ENCODE results near the gene CSF1.

The CSF1 gene

DNA sequence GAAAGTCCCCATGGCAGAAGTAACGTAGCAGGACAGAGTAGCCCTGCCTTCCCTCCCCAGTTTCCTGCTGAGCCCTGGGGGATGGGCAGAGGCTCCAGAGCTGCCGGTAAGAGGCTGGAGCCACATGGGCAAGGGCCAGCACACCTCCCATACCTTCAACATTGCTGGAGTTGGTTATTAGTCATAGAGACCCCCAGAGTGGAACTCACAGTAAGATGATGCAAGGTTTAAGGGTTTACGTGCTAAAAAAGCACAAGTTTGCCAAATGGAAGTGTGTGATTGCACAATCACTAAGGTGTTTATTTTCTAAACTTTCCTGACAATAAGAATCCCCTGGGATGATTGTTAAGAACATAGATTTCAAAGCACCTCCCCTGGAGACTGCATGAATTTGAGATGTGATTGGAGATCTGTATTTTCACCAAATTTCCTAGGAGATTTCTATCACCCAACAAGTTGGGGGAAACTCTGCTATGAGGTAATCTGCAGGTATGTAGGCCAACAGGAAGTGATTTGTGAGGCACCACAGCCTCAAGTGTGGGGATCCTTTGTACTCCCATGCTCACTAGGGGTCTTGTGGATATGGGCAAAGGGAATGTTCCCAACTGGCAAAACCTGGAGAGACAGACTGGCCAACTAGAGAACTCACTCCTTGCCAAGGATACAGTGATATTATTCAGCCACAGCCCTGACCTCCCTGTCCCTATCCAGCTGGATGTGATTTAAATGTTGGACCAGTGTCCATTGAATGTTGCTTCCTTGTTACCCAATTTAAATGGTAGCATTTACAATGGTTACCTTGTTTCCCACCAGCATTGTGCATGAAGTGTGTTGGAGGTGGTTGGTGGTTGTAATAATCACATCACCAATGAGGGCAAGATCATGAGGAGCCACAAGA is 37.1 kb upstream of the CSF1 start:
- peak; percentile 21 for DNase-seq (ENCODE audit: low spot score)
- TF ChIP-seq, protein P1, sequence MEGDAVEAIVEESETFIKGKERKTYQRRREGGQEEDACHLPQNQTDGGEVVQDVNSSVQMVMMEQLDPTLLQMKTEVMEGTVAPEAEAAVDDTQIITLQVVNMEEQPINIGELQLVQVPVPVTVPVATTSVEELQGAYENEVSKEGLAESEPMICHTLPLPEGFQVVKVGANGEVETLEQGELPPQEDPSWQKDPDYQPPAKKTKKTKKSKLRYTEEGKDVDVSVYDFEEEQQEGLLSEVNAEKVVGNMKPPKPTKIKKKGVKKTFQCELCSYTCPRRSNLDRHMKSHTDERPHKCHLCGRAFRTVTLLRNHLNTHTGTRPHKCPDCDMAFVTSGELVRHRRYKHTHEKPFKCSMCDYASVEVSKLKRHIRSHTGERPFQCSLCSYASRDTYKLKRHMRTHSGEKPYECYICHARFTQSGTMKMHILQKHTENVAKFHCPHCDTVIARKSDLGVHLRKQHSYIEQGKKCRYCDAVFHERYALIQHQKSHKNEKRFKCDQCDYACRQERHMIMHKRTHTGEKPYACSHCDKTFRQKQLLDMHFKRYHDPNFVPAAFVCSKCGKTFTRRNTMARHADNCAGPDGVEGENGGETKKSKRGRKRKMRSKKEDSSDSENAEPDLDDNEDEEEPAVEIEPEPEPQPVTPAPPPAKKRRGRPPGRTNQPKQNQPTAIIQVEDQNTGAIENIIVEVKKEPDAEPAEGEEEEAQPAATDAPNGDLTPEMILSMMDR (IDR thresholded peaks at IDR 0.05), result no peak
- H3K4me3 ChIP-seq, result no peak overlapping the region
- H3K27ac ChIP-seq, result peak overlapping the region; percentile 4 to 35

DNA sequence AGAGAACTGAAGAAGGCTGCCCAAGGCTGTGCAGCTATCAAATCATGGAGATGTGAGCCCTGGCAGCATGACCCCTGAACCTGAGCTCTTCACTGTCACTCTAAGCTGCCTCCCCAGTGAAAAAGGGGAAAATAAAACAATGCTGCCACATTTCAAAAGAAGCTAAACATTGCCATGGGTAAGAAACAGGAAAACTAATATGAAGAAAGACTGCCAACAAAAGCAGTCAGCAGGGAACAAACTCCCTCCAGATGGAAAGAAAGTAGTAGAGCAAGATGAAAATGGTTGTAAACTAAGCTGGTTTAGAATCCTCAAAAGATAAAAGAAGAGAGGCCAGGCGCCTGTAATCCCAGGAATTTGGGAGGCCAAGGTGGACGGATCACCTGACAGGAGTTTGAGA is 36.2 kb upstream of the CSF1 start:
- TF ChIP-seq, protein P1 (IDR thresholded peaks at IDR 0.05), result no peak
- peak; percentile 40 for DNase-seq (ENCODE audit: low spot score)
- Histone ChIP-seq H3K27ac (peak overlapping the region; percentile 4 to 35), H3K4me3 (no peak overlapping the region)

DNA sequence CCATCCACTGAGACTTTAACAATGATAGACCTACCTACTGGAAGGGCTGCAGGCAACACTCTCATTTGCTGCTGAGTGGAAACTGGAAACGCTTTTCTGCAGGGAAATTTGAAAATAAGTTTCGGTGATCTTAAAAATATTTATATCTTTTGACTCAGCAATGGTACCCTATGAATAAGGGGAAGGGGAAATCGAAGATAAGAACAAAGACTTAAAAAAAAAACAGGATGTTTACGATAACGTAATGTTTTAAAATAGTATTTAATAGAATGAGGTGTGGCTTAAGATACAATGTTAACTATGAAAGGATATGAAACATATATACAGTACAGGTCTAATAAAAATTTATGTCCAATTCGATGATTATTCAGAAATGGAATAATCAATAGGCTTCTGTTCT is 34.8 kb upstream of the CSF1 start:
- no peak overlapping the region for H3K27ac ChIP-seq
- DNase-seq (ENCODE audit: low spot score), result no peak
- H3K4me3 ChIP-seq, result no peak overlapping the region
- TF ChIP-seq, protein P1 (IDR thresholded peaks at IDR 0.05), result no peak

DNA sequence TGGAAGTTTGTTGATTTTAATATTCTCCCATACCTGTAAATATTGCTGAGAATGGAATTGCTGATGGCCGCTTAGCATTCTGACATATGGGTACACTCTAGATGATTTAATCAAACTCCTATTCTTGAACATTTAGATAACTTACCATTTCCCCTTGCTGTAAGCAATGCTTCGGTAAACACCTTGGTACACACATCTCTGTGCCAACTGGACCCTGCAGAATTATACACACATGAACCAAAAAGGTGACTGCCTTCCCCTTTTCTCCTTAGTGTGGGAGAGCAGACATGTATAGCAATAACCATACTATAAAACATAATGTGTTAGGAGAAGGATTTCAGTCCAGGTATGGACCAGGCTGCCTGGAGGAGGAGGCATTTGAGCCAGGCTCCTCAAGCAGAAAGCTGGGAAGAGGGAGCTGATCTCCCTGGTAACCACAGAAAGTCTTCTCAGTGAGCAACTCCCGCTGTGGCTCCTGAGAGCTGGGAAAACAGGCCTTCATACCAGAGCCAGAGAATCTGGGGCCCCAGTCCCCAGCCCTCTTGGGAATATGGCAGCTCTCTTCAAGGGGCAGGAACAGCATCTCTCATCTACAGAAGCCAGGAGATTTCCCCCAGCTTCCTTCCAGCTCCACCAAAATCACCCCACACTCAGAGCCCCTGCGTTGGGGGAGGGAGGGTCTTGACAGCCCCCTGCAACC is 33.9 kb upstream of the CSF1 start:
- peak overlapping the region; percentile 89 to 94 for H3K27ac ChIP-seq
- TF ChIP-seq, protein P1 (IDR thresholded peaks at IDR 0.05), result no peak
- peak overlapping the region; percentile 50 for H3K4me3 ChIP-seq
- no peak for DNase-seq (ENCODE audit: low spot score)

DNA sequence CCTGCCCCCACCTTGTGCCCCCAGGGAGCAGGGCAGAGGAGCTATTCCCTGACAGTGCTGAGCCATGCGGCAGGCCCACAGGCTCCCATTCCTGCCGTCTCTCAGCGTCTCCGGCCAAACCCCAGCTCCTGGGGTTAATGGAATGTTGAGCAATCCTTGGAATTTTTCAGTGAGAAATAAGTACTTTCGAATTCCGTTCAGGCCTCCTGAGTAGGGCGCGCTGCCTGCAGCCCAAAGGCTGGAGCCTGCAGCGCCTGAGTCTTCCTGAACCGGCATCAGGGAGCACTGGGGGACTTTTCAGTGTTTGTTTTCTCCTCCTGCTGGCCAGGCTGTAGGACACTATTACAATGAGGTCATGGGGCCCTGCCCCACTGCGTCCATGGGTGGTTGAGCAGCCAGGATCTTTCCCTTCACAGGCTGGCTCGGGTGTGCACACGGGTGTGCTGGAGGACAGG is 33.3 kb upstream of the CSF1 start:
- TF ChIP-seq, protein P1 (IDR thresholded peaks at IDR 0.05), result no peak
- Histone ChIP-seq H3K4me3 (peak overlapping the region; percentile 50), H3K27ac (peak overlapping the region; percentile 89 to 94)
- peak; percentile 85 for DNase-seq (ENCODE audit: low spot score)

DNA sequence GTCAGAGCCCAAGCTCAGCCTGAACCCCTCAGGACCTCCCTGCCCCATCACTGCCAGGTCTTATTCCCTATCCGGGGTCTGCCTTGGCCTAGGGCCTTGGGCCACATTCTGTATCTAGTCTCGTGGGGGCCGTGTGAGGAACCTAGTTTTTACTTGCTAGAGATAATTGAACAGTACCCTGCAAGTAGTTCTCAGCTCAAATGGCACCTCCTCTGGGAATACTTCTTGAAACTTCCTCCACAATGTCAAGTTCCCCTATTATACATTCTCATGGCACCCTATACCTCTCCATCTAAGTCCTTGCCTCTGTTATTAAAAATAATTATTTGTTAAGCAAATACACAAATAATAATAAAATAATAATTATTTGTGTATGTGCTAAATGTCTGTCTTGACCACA is 32.9 kb upstream of the CSF1 start:
- peak overlapping the region; percentile 89 to 94 for H3K27ac ChIP-seq
- no peak for DNase-seq (ENCODE audit: low spot score)
- TF ChIP-seq, protein P1 (IDR thresholded peaks at IDR 0.05), result no peak
- H3K4me3 ChIP-seq, result peak overlapping the region; percentile 50
